H1 (cell line): ENCODE results near the gene SH3PXD2A. TPM values are rescaled to one million over a fixed set of nuclear protein-coding genes. Genes with fewer than 3 reads are reported as not detected.

Source experiments
- CTCF ChIA-PET: fragments of 300-600 bp; sonication (Branson Sonifier 250); formaldehyde crosslinking; loops from one replicate; lab custom pipeline; 2021; ENCODE audit not compliant: partially characterized antibody; lab: Charles Lee
- POLR2A ChIA-PET: fragments of 300-600 bp; sonication (Branson Sonifier 250); formaldehyde crosslinking; loops from one replicate; lab custom pipeline; 2021; ENCODE audit warnings: inconsistent platforms; ENCODE audit not compliant: partially characterized antibody; lab: Charles Lee
- DNase-seq, 2 experiments: peaks; one replicate each; pipeline versions ENCODE4 v3.0.0 to v3.0.0-alpha.2; 2010 to 2022; ENCODE audit warnings: low spot score in 2 of 2, low read depth in 1 of 2, mixed read lengths in 1 of 2
- FAIRE-seq: peaks from 2 replicates; lab custom pipeline; 2011; peaks lifted over from hg19 to GRCh38; lab: Jason Lieb, UNC
- H2AFZ ChIP-seq: 2 replicates; pipeline ENCODE4 v1.8.1; 2012; ENCODE audit warnings: low read length, inconsistent platforms
- H2AK5ac ChIP-seq: 2 replicates; pipeline ENCODE4 v1.6.1; 2013; ENCODE audit warnings: low read depth, low read length
- H2BK120ac ChIP-seq: replicated peaks from 2 replicates; pipeline ENCODE3; 2013; ENCODE audit warnings: low read depth, low read length, inconsistent platforms
- H2BK12ac ChIP-seq: 2 replicates; pipeline ENCODE4 v1.6.1; 2013; ENCODE audit warnings: low read depth, low read length
- H2BK15ac ChIP-seq: 2 replicates; pipeline ENCODE4 v1.6.1; 2013; ENCODE audit warnings: low read length
- H2BK20ac ChIP-seq: 2 replicates; pipeline ENCODE4 v1.6.1; 2013; ENCODE audit warnings: low read length
- H2BK5ac ChIP-seq: 2 replicates; pipeline ENCODE4 v1.6.1; 2013; ENCODE audit warnings: low read depth, low read length
- H3K14ac ChIP-seq: 2 replicates; pipeline ENCODE4 v1.6.1; 2013; ENCODE audit warnings: inconsistent platforms; ENCODE audit not compliant: insufficient read length
- H3K18ac ChIP-seq: 2 replicates; pipeline ENCODE4 v1.6.1; 2013; ENCODE audit warnings: low read length; ENCODE audit errors: extremely low read depth
- H3K23ac ChIP-seq: 2 replicates; pipeline ENCODE4 v1.6.1; 2013; ENCODE audit warnings: inconsistent platforms; ENCODE audit not compliant: insufficient read length
- H3K23me2 ChIP-seq: 2 replicates; pipeline ENCODE4 v1.6.1; 2013; ENCODE audit warnings: low read depth, low read length
- H3K27ac ChIP-seq: 2 replicates; pipeline ENCODE4 v1.6.1; 2011; ENCODE audit warnings: low read depth, low read length, inconsistent platforms
- H3K27me3 ChIP-seq, 4 experiments: replicated peaks in 1 of 4; 1 replicate in 1 of 4; 2 replicates in 3 of 4; pipeline versions ENCODE4 v1.6.1 to v1.8.1; 2011 to 2013; ENCODE audit warnings: low read length in 3 of 4, mild to moderate bottlenecking in 3 of 4, inconsistent platforms in 2 of 4, mixed read lengths in 2 of 4, moderate library complexity in 1 of 4; ENCODE audit not compliant: control insufficient read depth in 3 of 4, insufficient read depth in 3 of 4; ENCODE audit errors: extremely low read depth in 1 of 4
- H3K36me3 ChIP-seq, 4 experiments: 2 replicates each; pipeline versions ENCODE4 v1.6.1 to v1.8.1; 2011 to 2013; ENCODE audit warnings: mild to moderate bottlenecking in 4 of 4, low read length in 3 of 4, moderate library complexity in 2 of 4, control low read depth in 1 of 4, inconsistent platforms in 1 of 4; ENCODE audit not compliant: insufficient read depth in 4 of 4, control insufficient read depth in 2 of 4
- H3K4ac ChIP-seq: replicated peaks from 2 replicates; pipeline ENCODE3; 2013; ENCODE audit warnings: low read length, low read depth, mixed read lengths, inconsistent platforms; ENCODE audit not compliant: insufficient read length
- H3K4me1 ChIP-seq, 4 experiments: replicated peaks in 1 of 4; 1 replicate in 1 of 4; 2 replicates in 3 of 4; pipeline versions ENCODE4 v1.6.1 to v1.8.1; 2011 to 2013; ENCODE audit warnings: low read length in 3 of 4, inconsistent platforms in 2 of 4, mixed read lengths in 1 of 4; ENCODE audit not compliant: insufficient read depth in 4 of 4, control insufficient read depth in 3 of 4
- H3K4me2 ChIP-seq, 2 experiments: 2 replicates each; pipeline versions ENCODE4 v1.6.1 to v1.8.1; 2011 to 2013; ENCODE audit warnings: low read depth in 2 of 2, low read length in 2 of 2, control low read depth in 1 of 2, inconsistent platforms in 1 of 2, mild to moderate bottlenecking in 1 of 2; ENCODE audit not compliant: insufficient read depth in 1 of 2
- H3K4me3 ChIP-seq, 4 experiments: fragments of 200-600, 300-600 bp in 1 of 4; sonication (generic), shearing (Covaris generic), sonication (Bioruptor Twin) in 1 of 4; 2 replicates each; pipeline versions ENCODE4 v1.5.1 to v1.8.1; 2011 to 2016; ENCODE audit warnings: low read length in 4 of 4, low read depth in 3 of 4, control low read depth in 2 of 4, inconsistent platforms in 2 of 4, mild to moderate bottlenecking in 2 of 4, mixed read lengths in 1 of 4, moderate library complexity in 1 of 4; ENCODE audit not compliant: insufficient read depth in 2 of 4; ENCODE audit errors: extremely low read depth in 1 of 4
- H3K56ac ChIP-seq: replicated peaks from 2 replicates; pipeline ENCODE3; 2013; ENCODE audit warnings: low read depth, mild to moderate bottlenecking, mixed read lengths, low read length, inconsistent platforms; ENCODE audit not compliant: insufficient read length
- H3K79me1 ChIP-seq: 2 replicates; pipeline ENCODE4 v1.6.1; 2013; ENCODE audit warnings: low read depth, low read length, control low read depth
- H3K79me2 ChIP-seq, 2 experiments: 2 replicates each; pipeline versions ENCODE4 v1.6.1 to v1.8.1; 2012 to 2013; ENCODE audit warnings: low read length in 2 of 2, mild to moderate bottlenecking in 2 of 2, inconsistent platforms in 1 of 2; ENCODE audit not compliant: insufficient read depth in 2 of 2, control insufficient read depth in 1 of 2
- H3K9ac ChIP-seq, 4 experiments: replicated peaks in 1 of 4; 1 replicate in 1 of 4; 2 replicates in 3 of 4; pipeline versions ENCODE4 v1.6.1 to v1.8.1; 2011 to 2013; ENCODE audit warnings: low read depth in 3 of 4, low read length in 3 of 4, control low read depth in 2 of 4, mild to moderate bottlenecking in 2 of 4, moderate library complexity in 2 of 4, inconsistent platforms in 1 of 4; ENCODE audit errors: extremely low read depth in 1 of 4
- H3K9me3 ChIP-seq, 2 experiments: 2 replicates each; pipeline versions ENCODE4 v1.6.1 to v1.8.1; 2012 to 2013; ENCODE audit warnings: mild to moderate bottlenecking in 2 of 2, moderate library complexity in 2 of 2, control low read depth in 1 of 2, inconsistent platforms in 1 of 2, low read depth in 1 of 2, low read length in 1 of 2, mixed read lengths in 1 of 2; ENCODE audit not compliant: insufficient read depth in 2 of 2
- H4K20me1 ChIP-seq, 2 experiments: replicated peaks in 1 of 2; 2 replicates each; pipeline versions ENCODE3 to v1.8.1; 2011 to 2013; ENCODE audit warnings: inconsistent platforms in 2 of 2, low read length in 2 of 2, mild to moderate bottlenecking in 1 of 2; ENCODE audit not compliant: insufficient read depth in 2 of 2, control insufficient read depth in 1 of 2
- H4K5ac ChIP-seq: 2 replicates; pipeline ENCODE4 v1.6.1; 2013; ENCODE audit warnings: low read length, low read depth, mixed read lengths, inconsistent platforms; ENCODE audit not compliant: insufficient read length
- H4K8ac ChIP-seq: 2 replicates; pipeline ENCODE4 v1.8.0; 2013; ENCODE audit warnings: mild to moderate bottlenecking, moderate library complexity, low read length, inconsistent platforms; ENCODE audit not compliant: insufficient read depth; ENCODE audit errors: extremely low read depth
- H4K91ac ChIP-seq: replicated peaks from 2 replicates; pipeline ENCODE3; 2013; ENCODE audit warnings: low read length, mixed read lengths, inconsistent platforms; ENCODE audit not compliant: insufficient read length
- ATF2 ChIP-seq: IDR thresholded peaks from 2 replicates; pipeline ENCODE4 v1.6.1; 2012; ENCODE audit warnings: low read length, inconsistent platforms
- CBX5 ChIP-seq: fragments of 300-800, 300-1000 bp; sonication (generic); IDR thresholded peaks from 2 replicates; pipeline ENCODE4 v1.7.1; 2016; ENCODE audit warnings: antibody characterized with exemption, low read length, low read depth
- EGR1 ChIP-seq: IDR thresholded peaks from 2 replicates; pipeline ENCODE4 v1.6.1; 2011; ENCODE audit warnings: low read depth, low read length, borderline replicate concordance
- GABPA ChIP-seq: IDR thresholded peaks from 2 replicates; pipeline ENCODE4 v1.6.1; 2011; ENCODE audit warnings: mild to moderate bottlenecking, low read length, moderate library complexity, borderline replicate concordance; ENCODE audit not compliant: insufficient read depth
- SIN3A ChIP-seq, 2 experiments: IDR thresholded peaks in 1 of 2; conservative IDR thresholded peaks in 1 of 2; 2 replicates each; pipeline ENCODE4 v1.6.1; 2011 to 2012; ENCODE audit warnings: low read length in 2 of 2, improper control_type of control experiment in 1 of 2, low read depth in 1 of 2, mild to moderate bottlenecking in 1 of 2
- TBP ChIP-seq: IDR thresholded peaks from 2 replicates; pipeline ENCODE4 v1.6.1; 2011; ENCODE audit warnings: low read depth, low read length, improper control_type of control experiment
- ZNF274 ChIP-seq: IDR thresholded peaks from 2 replicates; pipeline ENCODE4 v1.7.0; 2012; ENCODE audit warnings: low read length, borderline replicate concordance; ENCODE audit errors: extremely low read depth
- WGBS, 2 experiments: shearing (Covaris generic) in 1 of 2; methylation state at CpG; one replicate each; pipeline versions ENCODE4 v1.1.6 to v1.1.7; 2013 to 2015; ENCODE audit warnings: low lambda C conversion rate in 2 of 2, mixed read lengths in 2 of 2, inconsistent platforms in 1 of 2, low coverage in 1 of 2, missing lambda C conversion rate in 1 of 2; ENCODE audit not compliant: insufficient replicate concordance in 2 of 2, insufficient coverage in 1 of 2, insufficient read length in 1 of 2; ENCODE audit errors: extremely low coverage in 1 of 2, missing lambda C conversion rate in 1 of 2; 5-methylcytosine and 5-hydroxymethylcytosine counted together
- polyA plus RNA-seq, 7 experiments: library from polyadenylated mRNA; depleted of rRNA in 3 of 7; stranded (reverse) in 5 of 7; unstranded in 2 of 7; fragments of >200 nt in 5 of 7; fragments of 200-250 nt in 2 of 7; gene quantifications; 1 replicate in 5 of 7; 2 replicates in 1 of 7; 4 replicates in 1 of 7; pipeline versions ENCODE4 v1.2.1 to v1.2.3, GENCODE V29; 2011 to 2013; ENCODE audit warnings: missing spikeins in 2 of 7, mixed read lengths in 2 of 7
- total RNA-seq: library from RNA; stranded (reverse); fragmentation: NEBNext Ultra II Directional; extraction: Animal tissue kit (Norgen Biotek cat#: 25700); gene quantifications from 2 replicates; pipeline ENCODE4 v1.2.1, GENCODE V29; 2021
- TF ChIP-seq, protein P1 (sequence below), 3 experiments: IDR thresholded peaks; 1 replicate in 2 of 3; 2 replicates in 1 of 3; pipeline versions ENCODE4 v1.5.1 to v1.6.1; 2011; ENCODE audit warnings: low read length in 3 of 3, mild to moderate bottlenecking in 3 of 3, inconsistent platforms in 2 of 3, low read depth in 1 of 3, moderate library complexity in 1 of 3; ENCODE audit not compliant: insufficient read depth in 1 of 3; ENCODE audit errors: control extremely low read depth in 1 of 3

SH3PXD2A gene
- total and polyA plus RNA-seq, 2 of the 8 experiments (the other 6 are each of a cell fraction or from before 2014, with no cell fraction given) = 5.4 to 16.3 TPM

DNA sequence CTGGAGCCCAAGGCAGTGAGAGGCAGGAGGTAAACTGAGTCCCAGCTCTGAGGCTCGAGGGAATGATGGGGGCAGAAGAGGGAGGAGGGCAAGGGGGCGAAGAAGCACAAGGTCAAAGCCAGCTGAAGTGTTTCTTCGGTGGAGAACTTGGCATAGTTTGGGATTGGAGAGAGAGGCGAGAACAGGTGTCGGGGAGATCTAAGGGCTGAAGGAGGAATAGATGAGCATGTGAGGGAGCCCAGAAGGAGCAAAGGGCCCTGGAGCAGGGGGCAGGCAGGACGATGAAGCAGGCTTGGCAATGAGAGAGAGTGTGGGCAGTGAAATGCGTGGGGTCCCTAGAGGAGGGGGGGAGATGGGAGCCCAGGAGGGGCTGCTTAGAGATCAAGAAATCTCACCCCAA is 35.9 kb downstream of the SH3PXD2A start:
- Histone ChIP-seq H3K56ac (no peak overlapping the region), H3K9me3 (no peaks in the 10 kb centered on the region), H4K5ac (no peak overlapping the region), H3K27me3 (no peaks in the 10 kb centered on the region), H3K9ac (no peak overlapping the region), H3K36me3 (no peaks in the 10 kb centered on the region), H3K4me1 (peaks cover 0 to 4% (median under 1%) of the 10 kb centered on the region in 4 experiments; a peak in 4 of 7 replicates), H4K8ac (no peak overlapping the region), H3K23me2 (no peaks in the 10 kb centered on the region), H2BK15ac (no peak overlapping the region), H2AK5ac (no peak overlapping the region), H4K20me1 (no peaks in the 10 kb centered on the region), H4K91ac (no peak overlapping the region), H3K23ac (no peak overlapping the region), H2BK120ac (no peak overlapping the region), H2BK20ac (no peak overlapping the region), H3K18ac (no peak overlapping the region), H3K79me1 (no peaks in the 10 kb centered on the region; the same call in 1 of the 2 replicates), H2BK5ac (no peak overlapping the region), H2BK12ac (0 out of 2 replicates have a peak overlapping the region, but pooled peaks have one; percentile 39), H3K27ac (no peak overlapping the region), H3K4ac (no peak overlapping the region), H3K4me3 (no peak overlapping the region), H3K79me2 (no peaks in the 10 kb centered on the region), H2AFZ (no peak overlapping the region), H3K4me2 (no peak overlapping the region), H3K14ac (no peak overlapping the region)
- ChIA-PET POLR2A (interaction anchor here (1.0 to 1.3 kb wide), 2 partner anchors 19 to 20 kb away, joined by 3 read pairs; no protein-coding TSS in a partner anchor), CTCF (interaction anchor here (0.7 kb wide), 1 partner anchor 16 kb away, joined by 4 read pairs; no protein-coding TSS in a partner anchor)
- WGBS, 2 experiments = 74% methylated on average over 7 of the region's 7 CpGs; no CpG with 5 or more reads in 1 of the 2 experiments
- DNase-seq (no peak), FAIRE-seq (no peak)
- TF ChIP-seq, protein P1, sequence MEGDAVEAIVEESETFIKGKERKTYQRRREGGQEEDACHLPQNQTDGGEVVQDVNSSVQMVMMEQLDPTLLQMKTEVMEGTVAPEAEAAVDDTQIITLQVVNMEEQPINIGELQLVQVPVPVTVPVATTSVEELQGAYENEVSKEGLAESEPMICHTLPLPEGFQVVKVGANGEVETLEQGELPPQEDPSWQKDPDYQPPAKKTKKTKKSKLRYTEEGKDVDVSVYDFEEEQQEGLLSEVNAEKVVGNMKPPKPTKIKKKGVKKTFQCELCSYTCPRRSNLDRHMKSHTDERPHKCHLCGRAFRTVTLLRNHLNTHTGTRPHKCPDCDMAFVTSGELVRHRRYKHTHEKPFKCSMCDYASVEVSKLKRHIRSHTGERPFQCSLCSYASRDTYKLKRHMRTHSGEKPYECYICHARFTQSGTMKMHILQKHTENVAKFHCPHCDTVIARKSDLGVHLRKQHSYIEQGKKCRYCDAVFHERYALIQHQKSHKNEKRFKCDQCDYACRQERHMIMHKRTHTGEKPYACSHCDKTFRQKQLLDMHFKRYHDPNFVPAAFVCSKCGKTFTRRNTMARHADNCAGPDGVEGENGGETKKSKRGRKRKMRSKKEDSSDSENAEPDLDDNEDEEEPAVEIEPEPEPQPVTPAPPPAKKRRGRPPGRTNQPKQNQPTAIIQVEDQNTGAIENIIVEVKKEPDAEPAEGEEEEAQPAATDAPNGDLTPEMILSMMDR (IDR thresholded peaks at IDR 0.05; ENCODE audit: control extremely low read depth in 1 of 3, insufficient read depth in 1 of 3, low read depth in 1 of 3, low read length in 3 of 3) = no peak
- TF ChIP-seq TBP (no peak), GABPA (no peak), SIN3A (conservative IDR thresholded peaks at IDR 0.05 in 1 of 2, IDR thresholded peaks at IDR 0.05 in 1 of 2; ENCODE audit: low read depth in 1 of 2, low read length in 2 of 2) (no peak), EGR1 (no peak), ZNF274 (no peak), ATF2 (no peak), CBX5 (no peak)
